K562 treated with DMSO at 1 percent for 12 hours (cell line): ENCODE data around the gene CALML4. TPM values are rescaled to one million over a fixed set of nuclear protein-coding genes. Genes with fewer than 3 reads are reported as not detected.

Experiments
- total RNA-seq: library from RNA; unstranded; fragments of 300-600 nt; gene quantifications from 2 replicates; pipeline ENCODE4 v1.2.3, GENCODE V29; 2022; ENCODE audit not compliant: insufficient read depth

CALML4 gene
- 5.9 and 6.6 TPM in 2 replicates for total RNA-seq

GRCh38 chr15:68204776-68205557, at the start of gene CALML4:
Gene CALML4 (minus strand): TSS chr15:68205332. CDS start chr15:68205247, 85 bp downstream.

DNA sequence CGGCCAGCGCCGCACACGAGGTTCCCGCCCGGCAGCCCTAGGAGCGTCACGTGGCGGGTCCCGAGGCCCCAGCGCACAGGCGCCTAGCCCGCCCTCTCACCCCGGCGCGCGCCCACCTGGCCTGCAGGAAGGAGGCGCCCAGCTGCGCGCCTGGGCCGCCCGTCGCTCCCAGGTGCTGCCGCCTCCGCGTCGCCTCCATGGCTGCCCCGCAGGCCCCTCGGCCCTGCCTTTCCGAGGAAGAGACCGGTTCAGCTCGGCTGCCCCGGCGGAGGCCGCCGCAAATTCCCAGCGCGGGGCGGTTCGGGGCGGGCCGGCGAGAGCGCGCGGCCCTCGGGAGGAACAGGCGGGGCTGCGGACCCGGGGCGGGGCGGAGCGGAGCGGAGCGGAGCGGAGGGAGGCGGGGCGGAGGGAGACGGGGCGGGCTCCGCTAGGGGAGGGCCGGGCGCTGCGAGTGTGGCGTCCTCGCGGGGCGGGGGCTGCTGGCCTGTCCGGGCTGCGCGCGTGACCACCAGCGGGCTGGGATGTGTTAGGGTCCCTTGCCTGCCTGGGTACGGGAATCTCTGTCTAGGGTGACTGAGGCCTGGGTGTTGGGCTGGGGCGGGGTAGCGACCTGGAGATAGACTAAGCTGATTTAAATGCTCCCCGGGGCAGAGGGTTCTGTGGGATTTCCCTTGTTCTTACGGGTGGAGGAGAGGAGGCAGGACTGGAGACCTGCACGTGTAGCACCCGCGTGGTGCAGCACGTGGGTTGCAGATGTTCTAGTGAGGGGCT, 24.4 kb upstream of the CALML4 start, which contains the start of gene CLN6:
Gene CLN6, minus strand, starts transcription at position 343 of the 771 bp plus-strand sequence. Its CDS starts 144 bp downstream, at position 199.

Other genes with a start within 250 kb of the CALML4 start
- gene PIAS1, start 151.0 kb downstream of the CALML4 start, total RNA-seq: 9.7 and 29.6 TPM in 2 replicates
- 13.7 and 32.5 TPM in 2 replicates for gene CLN6, start 24.4 kb upstream of the CALML4 start, total RNA-seq
- gene FEM1B, start 72.4 kb upstream of the CALML4 start, total RNA-seq: 4.2 and 18.5 TPM in 2 replicates
- not detected in 2 replicates for gene ITGA11, start 226.8 kb upstream of the CALML4 start, total RNA-seq